MM.1S (cell line): Measurements from ENCODE around the gene ALDOB.

ENCODE experiments used
- CTCF ChIP-seq: fragments of 300-600 bp; sonication (generic); IDR thresholded peaks from 2 replicates; pipeline ENCODE4 v1.5.1; 2016; ENCODE audit warnings: antibody characterized with exemption, low read length, mixed read lengths
- EZH2 ChIP-seq: fragments of 300-600 bp; sonication (generic); optimal IDR thresholded peaks from 2 replicates; pipeline ENCODE3; 2017; ENCODE audit warnings: low read depth, mild to moderate bottlenecking, antibody characterized with exemption, low read length, mixed read lengths

- no peak for TF ChIP-seq CTCF
- no peak for TF ChIP-seq EZH2
Measured at GRCh38 chr9:101478444-101478843, 42.9 kb upstream of the ALDOB start.
